HCT116 (cell line): ENCODE measurements around the gene TMEM40. TPM values are rescaled to one million over a fixed set of nuclear protein-coding genes. Genes with fewer than 3 reads are reported as not detected.

Source experiments
- ATAC-seq: fragments of 200-7000 bp; cut with Tn5 transposase; 2 replicates; pipeline ENCODE4 v1.9.1; 2020; ENCODE audit warnings: mild to moderate bottlenecking, moderate library complexity
- BruUV-seq: library from RNA; stranded (reverse); fragments of 400-500 nt; replicated peaks from 2 replicates; lab custom pipeline; 2021; lab: Mats Ljungman, UMichigan
- CTCF ChIA-PET: fragments of 300-600 bp; sonication (Branson Sonifier 250); formaldehyde crosslinking; loops from one replicate; lab custom pipeline; 2021; ENCODE audit warnings: antibody characterized with exemption; lab: Charles Lee
- POLR2A ChIA-PET: fragments of 300-600, 350-600 bp; sonication (Branson Sonifier 250); formaldehyde crosslinking; loops from one replicate; lab custom pipeline; 2021; ENCODE audit warnings: antibody characterized with exemption; lab: Charles Lee
- RAD21 ChIA-PET, 2 experiments: fragments of 300-600 bp; sonication (Branson Sonifier 250); formaldehyde crosslinking; loops; one replicate each; lab custom pipeline; 2023; ENCODE audit warnings: low total read pairs in 2 of 2; ENCODE audit not compliant: uncharacterized antibody in 2 of 2, unreplicated experiment in 2 of 2, low non-redundant PET in 1 of 2; lab: Charles Lee
- DNase-seq: peaks from one replicate; pipeline ENCODE4 v3.0.0-alpha.2; 2010; ENCODE audit warnings: low read depth, low spot score
- H2AFZ ChIP-seq: fragments of 200-600 bp; shearing (Covaris generic), sonication (generic); 2 replicates; pipeline ENCODE4 v1.6.1; 2017; ENCODE audit warnings: low read depth, mixed run types, mixed read lengths, antibody characterized with exemption, low read length; ENCODE audit not compliant: poor library complexity, severe bottlenecking
- H3K27ac ChIP-seq: 2 replicates; pipeline ENCODE4 v1.5.1; 2012; ENCODE audit warnings: low read depth, low read length
- H3K27me3 ChIP-seq: fragments of 200-600 bp; sonication (generic); 2 replicates; pipeline ENCODE4 v1.6.1; 2016; ENCODE audit warnings: mixed run types, low read length, mixed read lengths; ENCODE audit not compliant: insufficient read depth
- H3K36me3 ChIP-seq, 2 experiments: fragments of 200-500 bp in 1 of 2; fragments of 200-600 bp in 1 of 2; sonication (Bioruptor generic) in 1 of 2; sonication (generic) in 1 of 2; 2 replicates each; pipeline versions ENCODE4 v1.5.1 to v1.6.1; 2014 to 2016; ENCODE audit warnings: low read length in 2 of 2, inconsistent platforms in 1 of 2, mixed read lengths in 1 of 2, mixed run types in 1 of 2; ENCODE audit not compliant: insufficient read depth in 2 of 2, control insufficient read depth in 1 of 2
- H3K4me1 ChIP-seq, 2 experiments: fragments of 200-600 bp in 1 of 2; sonication (generic) in 1 of 2; 2 replicates each; pipeline versions ENCODE4 v1.5.1 to v1.6.1; 2012 to 2017; ENCODE audit warnings: low read length in 2 of 2, inconsistent platforms in 1 of 2, mild to moderate bottlenecking in 1 of 2, mixed read lengths in 1 of 2, mixed run types in 1 of 2, moderate library complexity in 1 of 2; ENCODE audit not compliant: insufficient read depth in 2 of 2, control insufficient read depth in 1 of 2
- H3K4me2 ChIP-seq: fragments of 200-600 bp; sonication (generic); 2 replicates; pipeline ENCODE4 v1.6.1; 2017; ENCODE audit warnings: mixed run types, low read length, mixed read lengths
- H3K4me3 ChIP-seq, 2 experiments: fragments of 200-600 bp in 1 of 2; sonication (generic) in 1 of 2; replicated peaks in 1 of 2; 2 replicates each; pipeline ENCODE4 v1.5.1; 2011 to 2016; ENCODE audit warnings: low read length in 2 of 2, control low read depth in 1 of 2, low read depth in 1 of 2, mild to moderate bottlenecking in 1 of 2, mixed read lengths in 1 of 2, mixed run types in 1 of 2
- H3K79me2 ChIP-seq: fragments of 200-600 bp; sonication (generic); 2 replicates; pipeline ENCODE4 v1.6.1; 2017; ENCODE audit warnings: mild to moderate bottlenecking, mixed run types, low read length, moderate library complexity, mixed read lengths; ENCODE audit not compliant: insufficient read depth
- H3K9ac ChIP-seq: fragments of 200-600 bp; sonication (generic); 2 replicates; pipeline ENCODE4 v1.6.1; 2016; ENCODE audit warnings: low read length, mixed read lengths
- H3K9me2 ChIP-seq: fragments of 200-600 bp; sonication (generic), shearing (Covaris generic); 2 replicates; pipeline ENCODE4 v1.6.1; 2017; ENCODE audit warnings: mixed run types, mild to moderate bottlenecking, moderate library complexity; ENCODE audit not compliant: insufficient read depth
- H3K9me3 ChIP-seq, 2 experiments: fragments of 200-500 bp in 1 of 2; fragments of 200-600 bp in 1 of 2; sonication (Bioruptor generic) in 1 of 2; sonication (generic) in 1 of 2; 2 replicates each; pipeline ENCODE4 v1.6.1; 2014 to 2017; ENCODE audit warnings: low read length in 2 of 2, mixed read lengths in 2 of 2, inconsistent platforms in 1 of 2, low read depth in 1 of 2, mild to moderate bottlenecking in 1 of 2, mixed run types in 1 of 2, moderate library complexity in 1 of 2; ENCODE audit not compliant: control insufficient read depth in 1 of 2, insufficient read depth in 1 of 2
- H4K20me1 ChIP-seq: fragments of 200-600 bp; sonication (generic), shearing (Covaris generic); 2 replicates; pipeline ENCODE4 v1.6.1; 2017; ENCODE audit warnings: mixed run types, mild to moderate bottlenecking, moderate library complexity; ENCODE audit not compliant: insufficient read depth
- CBX3 ChIP-seq: IDR thresholded peaks from 2 replicates; pipeline ENCODE4 v1.6.1; 2012; ENCODE audit warnings: low read depth
- CTCF ChIP-seq, 3 experiments: fragments of 200-600 bp in 1 of 3; sonication (generic) in 1 of 3; IDR thresholded peaks in 2 of 3; conservative IDR thresholded peaks in 1 of 3; 2 replicates each; pipeline ENCODE4 v1.5.1; 2012 to 2017; ENCODE audit warnings: low read depth in 2 of 3, low read length in 2 of 3, antibody characterized with exemption in 1 of 3, borderline replicate concordance in 1 of 3, control low read depth in 1 of 3, mild to moderate bottlenecking in 1 of 3, mixed read lengths in 1 of 3, mixed run types in 1 of 3, moderate library complexity in 1 of 3; ENCODE audit not compliant: insufficient read depth in 1 of 3
- EGR1 ChIP-seq: IDR thresholded peaks from 2 replicates; pipeline ENCODE4 v1.6.1; 2012; ENCODE audit warnings: low read depth
- ELF1 ChIP-seq: IDR thresholded peaks from 2 replicates; pipeline ENCODE4 v1.6.1; 2012; ENCODE audit warnings: low read depth, borderline replicate concordance
- EZH2 ChIP-seq: fragments of 200-600 bp; sonication (generic); IDR thresholded peaks from 2 replicates; pipeline ENCODE4 v1.6.1; 2017; ENCODE audit warnings: antibody characterized with exemption, mixed run types
- EZH2phosphoT487 ChIP-seq: fragments of 200-600 bp; IDR thresholded peaks from 2 replicates; pipeline ENCODE4 v1.6.1; 2018; ENCODE audit warnings: antibody characterized with exemption, borderline replicate concordance
- JUND ChIP-seq: IDR thresholded peaks from 2 replicates; pipeline ENCODE4 v1.6.1; 2012
- POLR2A ChIP-seq: IDR thresholded peaks from 2 replicates; pipeline ENCODE4 v1.7.0; 2011; ENCODE audit warnings: borderline replicate concordance; ENCODE audit not compliant: insufficient read depth, insufficient read length; ENCODE audit errors: extremely low read depth
- POLR2AphosphoS5 ChIP-seq: IDR thresholded peaks from 2 replicates; pipeline ENCODE4 v1.6.1; 2011; ENCODE audit warnings: mild to moderate bottlenecking, low read depth, low read length, moderate library complexity
- RAD21 ChIP-seq: IDR thresholded peaks from 2 replicates; pipeline ENCODE4 v1.6.1; 2012; ENCODE audit warnings: low read depth, mild to moderate bottlenecking
- REST ChIP-seq: IDR thresholded peaks from 2 replicates; pipeline ENCODE4 v1.6.1; 2012; ENCODE audit warnings: low read depth
- SIN3A ChIP-seq: IDR thresholded peaks from 2 replicates; pipeline ENCODE4 v1.6.1; 2012; ENCODE audit warnings: low read depth
- SP1 ChIP-seq: IDR thresholded peaks from 2 replicates; pipeline ENCODE4 v1.6.1; 2012; ENCODE audit warnings: low read depth
- SRF ChIP-seq: IDR thresholded peaks from 2 replicates; pipeline ENCODE4 v1.6.1; 2012; ENCODE audit warnings: low read depth
- YY1 ChIP-seq: IDR thresholded peaks from 2 replicates; pipeline ENCODE4 v1.6.1; 2011; ENCODE audit warnings: low read length, low read depth, moderate library complexity, mild to moderate bottlenecking; ENCODE audit not compliant: insufficient replicate concordance; ENCODE audit errors: extremely low read depth
- ZNF274 ChIP-seq: fragments of 200-500 bp; sonication (Bioruptor generic); IDR thresholded peaks from 2 replicates; pipeline ENCODE4 v1.6.1; 2014; ENCODE audit warnings: mild to moderate bottlenecking, low read depth, low read length, inconsistent platforms
- intact Hi-C: fragments of 100-400 bp; cut with micrococcal nuclease; formaldehyde crosslinking; loops from 2 replicates; pipeline ENCODE4 v1.10.0; 2022
- total RNA-seq: library from RNA; stranded (reverse); gene quantifications from one replicate; pipeline ENCODE4 v1.2.1, GENCODE V29; 2021; ENCODE audit not compliant: unreplicated experiment

Gene TMEM40
- total RNA-seq, 1 experiment from 2014 or later, result 12.3 TPM

GRCh38 chr3:12727481-12727880 is 31.6 kb downstream of the TMEM40 start:
- H3K27ac ChIP-seq, result no peak overlapping the region
- ATAC-seq (no peak), DNase-seq (no peak)
- H3K4me3 ChIP-seq, result no peak overlapping the region
- intact Hi-C loops, result no loop called here
- no peaks in the 10 kb centered on the region for H3K9me2 ChIP-seq
- no peaks in the 10 kb centered on the region for H4K20me1 ChIP-seq
- H3K9ac ChIP-seq, result no peak overlapping the region
- ChIA-PET CTCF (interaction anchor here (0.7 kb wide), 1 partner anchor 11 kb away, joined by 3 read pairs; no protein-coding TSS in a partner anchor), RAD21 (interaction anchor here in 1 of 2 experiments (0.7 kb wide), 1 partner anchor 8 kb away, joined by 3 read pairs; no protein-coding TSS in a partner anchor), POLR2A (no interaction called here)
- H3K36me3 ChIP-seq, result no peaks in the 10 kb centered on the region
- no peaks in the 10 kb centered on the region for H3K79me2 ChIP-seq
- TF ChIP-seq JUND, result no peak
- no peak for TF ChIP-seq SP1
- TF ChIP-seq RAD21, result no peak
- TF ChIP-seq POLR2AphosphoS5, result no peak
- TF ChIP-seq CTCF (IDR thresholded peaks at IDR 0.05 in 2 of 3, conservative IDR thresholded peaks at IDR 0.05 in 1 of 3; ENCODE audit: borderline replicate concordance in 1 of 3, insufficient read depth in 1 of 3, low read depth in 2 of 3, low read length in 2 of 3), result no peak
- no peak for TF ChIP-seq YY1
- TF ChIP-seq ZNF274, result no peak
- no peak for TF ChIP-seq ELF1
- no peak for TF ChIP-seq EZH2
- TF ChIP-seq EZH2phosphoT487, result no peak
- TF ChIP-seq POLR2A, result no peak
- no peak for TF ChIP-seq CBX3
- no peak for TF ChIP-seq SRF
- no peak for TF ChIP-seq SIN3A
- TF ChIP-seq EGR1, result no peak
- TF ChIP-seq REST, result no peak
- no peaks in the 10 kb centered on the region for H3K9me3 ChIP-seq
- peaks cover 4 to 15% of the 10 kb centered on the region in 2 experiments; a peak in 3 of 4 replicates for H3K4me1 ChIP-seq
- BruUV-seq, result no TSS peak
- H3K4me2 ChIP-seq, result no peak overlapping the region
- H2AFZ ChIP-seq, result no peak overlapping the region
- no peaks in the 10 kb centered on the region for H3K27me3 ChIP-seq
